NCI-H2029 treated with DMSO at 0.1 percent for 48 hours (cell line): ENCODE results near the gene PTGER1.

Experiments used
- DNase-seq: peaks from one replicate; lab custom pipeline; 2025; lab: John Stamatoyannopoulos, UW

The PTGER1 gene

DNA sequence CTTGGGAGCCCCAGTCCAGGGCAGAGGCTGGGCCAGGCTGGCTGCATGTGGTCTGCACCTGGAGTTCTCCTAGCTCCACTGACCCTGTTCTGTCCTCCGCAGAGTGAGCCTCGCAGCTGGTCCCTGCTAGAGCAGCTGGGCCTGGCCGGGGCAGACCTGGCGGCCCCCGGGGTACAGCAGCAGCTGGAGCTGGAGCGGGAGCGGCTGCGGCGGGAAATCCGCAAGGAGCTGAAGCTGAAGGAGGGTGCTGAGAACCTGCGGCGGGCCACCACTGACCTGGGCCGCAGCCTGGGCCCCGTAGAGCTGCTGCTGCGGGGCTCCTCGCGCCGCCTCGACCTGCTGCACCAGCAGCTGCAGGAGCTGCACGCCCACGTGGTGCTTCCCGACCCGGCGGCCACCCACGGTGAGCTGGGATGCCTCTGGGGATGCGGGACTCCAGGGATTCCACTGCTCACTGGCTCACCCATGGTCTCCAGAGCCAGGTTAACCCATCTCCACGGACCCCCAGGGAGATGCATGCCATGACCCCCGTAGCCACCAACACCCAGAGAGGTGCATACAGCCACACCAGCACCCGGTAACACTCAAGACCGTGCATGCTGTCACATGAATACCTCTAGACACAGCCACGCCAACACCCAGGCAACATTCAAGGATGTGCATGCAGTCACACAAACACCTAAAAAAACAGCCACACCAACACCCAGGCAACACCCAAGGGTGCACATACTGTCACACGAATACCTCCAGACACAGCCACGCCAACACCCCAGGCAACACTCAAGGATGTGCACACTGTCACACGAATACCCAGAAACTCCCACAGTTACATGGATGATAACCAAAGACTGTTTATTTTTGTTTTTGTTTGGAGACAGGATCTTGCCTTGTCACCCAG lies 33.9 kb downstream of the PTGER1 start:
- DNase-seq = no peak

DNA sequence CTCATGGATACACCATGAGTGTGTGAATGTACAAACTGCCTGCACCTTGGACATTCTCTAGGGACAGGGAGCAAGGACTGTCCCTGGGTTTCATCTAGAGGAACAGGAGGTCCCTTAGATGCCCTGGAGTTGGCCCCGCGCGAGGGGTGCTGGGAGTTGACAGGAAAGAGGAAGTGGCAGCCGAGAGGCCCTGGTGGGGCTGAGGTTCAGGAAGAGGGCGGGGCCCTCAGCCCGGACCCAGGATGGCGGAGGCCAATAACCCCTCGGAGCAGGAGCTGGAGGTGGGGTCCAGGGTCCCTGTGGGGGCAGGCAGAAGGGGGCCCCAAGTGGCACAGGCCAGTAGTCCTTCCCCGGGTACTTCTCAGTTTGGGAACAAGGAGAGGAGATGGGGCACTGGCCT lies 35.1 kb downstream of the PTGER1 start:
- DNase-seq = no peak

DNA sequence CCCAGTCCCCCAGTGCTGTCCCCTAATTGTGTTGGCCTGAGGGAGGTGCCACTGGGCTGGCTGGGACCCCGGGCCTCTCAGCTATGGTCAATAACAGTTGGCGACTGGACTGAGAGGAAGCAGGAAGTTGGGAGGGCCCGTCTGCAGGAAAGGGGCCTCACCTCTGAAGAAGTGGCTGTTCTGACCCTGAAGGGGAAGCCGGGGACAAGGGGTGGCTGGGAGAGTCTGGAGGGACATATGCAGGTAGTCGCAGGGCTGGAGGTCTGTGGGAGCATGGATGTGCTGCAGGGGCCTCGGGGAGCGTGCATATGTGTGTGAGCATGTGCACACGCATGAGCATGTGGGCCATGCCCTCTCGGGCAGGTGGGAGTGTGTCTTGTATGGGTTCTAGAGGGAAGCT lies 36.1 kb downstream of the PTGER1 start:
- no peak for DNase-seq

DNA sequence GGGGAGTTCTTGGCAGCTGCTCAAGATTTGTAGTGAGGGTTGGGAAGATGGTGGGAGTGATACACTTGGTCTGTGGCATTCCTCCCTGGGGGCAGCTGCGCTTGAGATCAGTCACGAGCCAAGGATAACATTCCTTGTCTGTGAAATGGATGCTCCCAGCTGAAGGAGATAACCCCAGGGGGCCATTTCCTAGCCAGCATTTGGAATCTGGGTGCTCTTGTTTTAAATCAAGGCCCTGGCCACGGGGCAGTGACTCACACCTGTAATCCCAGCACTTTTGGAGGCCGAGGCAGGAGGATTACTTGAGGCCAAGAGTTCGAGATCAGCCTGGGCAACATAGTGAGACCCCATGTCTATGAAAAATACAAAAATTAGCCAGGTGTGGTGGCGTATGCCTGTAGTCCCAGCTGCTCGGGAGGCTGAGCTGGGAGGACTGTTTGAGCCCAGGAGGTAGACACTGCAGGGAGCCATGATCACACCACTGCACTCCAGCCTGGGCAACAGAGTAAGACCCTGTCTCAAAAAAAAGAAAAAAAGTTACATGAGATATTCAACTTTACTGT lies 37.5 kb downstream of the PTGER1 start:
- no peak for DNase-seq

DNA sequence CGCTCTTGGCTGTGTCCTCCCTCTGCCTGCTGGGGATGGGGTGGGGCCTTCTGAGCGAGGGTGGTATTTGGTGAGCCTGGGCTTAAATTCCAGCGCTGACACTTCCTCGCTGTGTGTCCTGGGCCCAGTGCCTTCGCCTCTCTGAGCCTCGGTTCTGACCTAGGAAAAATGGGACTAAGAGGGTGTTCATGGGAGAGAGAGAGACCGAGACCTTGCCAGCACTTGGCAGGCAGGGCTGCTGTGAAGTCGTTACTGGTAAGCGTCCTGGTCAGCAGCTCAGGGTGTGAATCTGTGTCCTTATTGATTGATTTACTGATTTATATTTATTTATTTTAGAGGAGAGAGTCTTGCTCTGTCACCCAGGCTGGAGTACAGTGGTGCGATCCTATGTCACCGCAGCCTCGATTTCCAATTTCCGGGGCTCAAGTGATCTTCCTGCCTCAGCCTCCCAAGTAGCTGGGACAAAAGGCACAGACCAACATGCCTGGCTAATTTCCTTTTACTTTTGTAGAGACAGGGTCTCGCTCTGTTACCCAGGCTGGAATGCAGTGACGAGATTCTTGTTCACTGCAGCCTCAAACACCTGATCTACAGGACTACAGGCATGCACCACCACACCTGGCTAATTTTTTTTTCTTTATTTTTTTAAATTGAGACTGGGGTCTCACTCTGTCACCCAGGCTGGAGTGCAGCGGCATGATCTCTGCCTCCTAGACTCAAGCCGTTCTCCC lies 39.7 kb downstream of the PTGER1 start:
- DNase-seq = no peak

DNA sequence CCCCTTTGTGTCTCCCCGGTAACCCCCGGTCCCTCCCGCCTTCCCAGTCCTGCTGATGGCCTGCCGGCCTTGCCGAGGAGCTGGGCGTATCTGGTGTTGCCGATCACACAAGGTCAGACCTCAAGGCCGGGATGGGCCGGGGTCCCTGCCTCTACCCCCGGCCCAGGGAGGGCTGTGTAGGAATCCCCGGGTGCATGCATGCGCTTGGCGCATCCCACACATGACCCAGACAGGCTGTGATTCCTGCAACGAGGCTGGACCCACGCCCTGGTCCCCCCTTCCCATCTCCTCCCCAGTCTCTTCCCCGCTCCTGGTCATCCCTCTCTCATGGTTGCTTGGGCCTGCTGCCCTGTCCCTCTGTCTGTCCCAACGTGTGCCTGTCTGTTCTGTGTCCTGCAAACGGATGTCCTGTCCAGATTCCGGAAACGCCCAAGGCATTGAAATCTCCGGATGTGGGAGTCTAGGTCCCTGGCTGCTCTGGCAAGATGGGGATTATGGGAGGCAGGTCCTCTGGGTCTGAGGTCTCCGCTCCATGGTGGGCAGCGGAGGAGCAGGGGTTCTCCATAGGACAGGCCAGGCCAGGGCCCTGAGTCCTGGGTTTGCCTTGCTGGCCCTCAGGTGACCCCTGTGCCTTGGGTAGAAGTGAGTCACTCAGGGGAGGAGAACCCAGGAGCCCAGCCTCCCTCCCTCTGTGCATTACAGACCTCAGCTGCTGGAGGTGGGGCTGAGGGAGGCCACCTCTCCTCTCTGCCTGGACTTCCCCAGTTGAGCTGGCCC lies 40.4 kb downstream of the PTGER1 start:
- DNase-seq = no peak

DNA sequence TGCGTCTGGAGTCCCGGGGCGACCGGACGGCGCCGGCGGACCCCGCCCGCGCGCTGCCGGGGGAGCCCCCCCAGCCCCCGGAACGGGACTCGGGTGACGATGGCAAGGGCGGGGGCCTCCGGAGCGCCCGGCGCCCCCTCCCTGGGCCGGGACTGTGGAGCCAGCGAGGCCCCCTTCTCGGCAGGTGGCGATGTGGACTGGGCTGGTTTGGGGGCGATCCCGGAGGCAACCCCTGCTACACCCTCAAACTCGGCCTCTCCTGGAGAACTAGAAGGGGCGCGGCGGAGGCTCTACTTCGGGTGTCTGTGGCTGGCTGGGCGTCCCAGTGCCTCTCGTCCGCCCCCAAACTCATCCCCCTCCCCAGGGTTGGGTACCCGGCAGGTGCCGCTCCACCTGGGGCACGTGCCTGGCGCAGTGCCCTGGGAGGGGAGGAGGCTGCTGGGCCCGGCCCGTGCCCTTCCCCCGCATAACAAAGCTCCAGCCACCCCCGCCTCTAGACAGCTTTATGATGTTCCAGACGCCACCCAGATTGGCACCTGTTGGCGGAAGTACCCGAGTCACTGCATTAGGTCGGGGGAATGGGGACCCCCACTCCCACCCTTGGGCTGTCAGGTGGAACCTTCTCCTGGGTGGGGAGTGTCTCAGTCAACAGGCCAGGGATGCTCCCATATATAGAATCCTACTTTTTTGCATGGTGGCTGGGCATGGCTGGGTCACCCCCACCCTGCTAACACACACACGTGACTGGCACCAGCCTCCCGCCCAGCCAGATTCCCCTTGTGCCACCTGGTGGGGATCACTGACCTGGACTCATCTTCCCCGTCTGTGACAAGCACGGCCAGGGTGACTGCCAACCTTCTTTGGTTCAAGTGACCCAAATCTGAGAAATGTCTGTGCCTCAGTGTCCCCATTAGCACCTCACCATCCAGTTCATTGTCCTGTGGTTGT lies 41.3 kb downstream of the PTGER1 start:
- DNase-seq = peak; percentile 53

DNA sequence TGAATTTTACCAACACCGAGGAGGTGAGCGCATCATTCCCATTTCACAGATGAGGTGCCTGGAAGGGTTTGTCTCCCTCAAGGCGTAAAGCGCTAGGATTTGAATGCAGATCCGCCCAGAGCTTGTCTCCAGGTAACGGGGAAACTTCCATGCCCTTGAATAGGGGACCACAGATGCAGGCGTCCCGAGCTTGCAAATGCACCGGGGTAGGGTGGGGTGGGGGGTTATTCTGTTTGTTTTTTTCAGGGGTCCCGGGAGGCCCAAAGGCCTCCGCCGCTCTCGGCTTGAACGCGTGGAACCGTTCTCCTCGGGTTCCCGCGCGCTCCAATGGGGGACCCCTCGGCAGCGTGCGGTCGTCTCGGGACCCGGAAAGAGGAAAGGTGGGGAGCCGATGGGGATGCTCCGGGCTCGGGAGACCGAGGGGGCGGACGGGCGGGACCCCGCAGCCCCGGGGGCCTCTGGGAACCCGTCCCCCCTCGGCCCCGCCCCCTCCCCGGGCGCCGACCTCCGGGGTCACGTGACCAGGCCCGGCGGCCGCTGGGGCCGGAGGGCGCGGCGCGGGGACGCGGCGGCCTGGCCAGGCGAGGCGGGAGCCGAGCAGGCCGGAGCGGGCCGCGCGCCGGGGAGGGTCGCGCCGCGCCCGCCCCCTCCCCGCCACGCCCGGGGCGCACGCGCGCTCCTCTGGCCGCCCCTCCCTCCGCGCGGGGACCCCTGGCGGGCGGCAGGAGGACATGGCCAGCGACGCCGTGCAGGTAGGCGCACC lies 42.2 kb downstream of the PTGER1 start, which contains the start of gene PKN1:
Gene PKN1, plus strand, starts transcription at position 516 of the 763 bp plus-strand sequence. Its CDS starts 216 bp downstream, at position 732.
- no peak for DNase-seq

DNA sequence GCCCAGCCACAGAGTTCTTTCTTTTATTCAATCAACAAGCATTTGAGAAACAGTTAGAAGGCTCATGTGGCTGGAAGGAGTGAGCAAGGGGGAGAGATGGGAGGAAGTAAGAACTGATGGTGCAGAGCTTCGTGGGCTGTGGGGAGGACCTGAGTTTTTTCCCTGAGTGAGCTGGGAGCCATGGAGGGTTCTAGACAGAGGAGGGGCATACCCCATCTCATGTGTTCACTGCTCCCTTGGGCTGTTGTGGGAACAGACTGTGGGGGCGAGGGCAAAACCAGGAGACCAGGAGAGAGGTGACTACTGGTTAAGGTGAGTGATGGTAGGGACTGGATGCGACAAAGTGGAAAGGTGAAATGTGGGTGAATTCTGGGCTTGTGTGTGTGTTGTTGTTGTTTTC lies 44.4 kb downstream of the PTGER1 start:
- no peak for DNase-seq

DNA sequence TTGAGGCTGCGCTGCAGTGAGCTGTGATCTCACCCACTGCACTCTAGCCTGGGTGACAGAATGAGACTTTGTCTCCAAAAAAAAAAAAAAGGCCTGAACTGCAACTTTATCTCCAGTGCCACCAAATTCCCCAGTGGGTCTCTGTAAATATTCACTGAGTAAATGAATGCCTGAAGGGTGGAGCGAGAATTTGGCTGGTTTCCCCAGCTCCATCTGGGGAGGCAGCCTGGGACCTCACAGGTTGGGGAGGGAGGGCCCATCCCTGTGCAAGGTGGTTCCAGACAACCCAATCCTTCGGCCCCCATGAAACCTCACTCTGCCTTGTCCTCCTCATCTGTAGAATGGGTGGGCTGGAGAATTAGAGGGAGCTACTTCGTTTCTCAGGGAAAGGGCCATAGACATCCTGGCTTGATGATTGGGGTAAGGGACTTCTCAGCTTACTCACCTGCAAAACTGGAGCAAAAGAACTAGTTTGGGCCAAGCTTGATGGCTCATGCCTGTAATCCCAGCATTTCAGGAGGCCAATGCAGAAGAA lies 46.2 kb downstream of the PTGER1 start:
- no peak for DNase-seq

DNA sequence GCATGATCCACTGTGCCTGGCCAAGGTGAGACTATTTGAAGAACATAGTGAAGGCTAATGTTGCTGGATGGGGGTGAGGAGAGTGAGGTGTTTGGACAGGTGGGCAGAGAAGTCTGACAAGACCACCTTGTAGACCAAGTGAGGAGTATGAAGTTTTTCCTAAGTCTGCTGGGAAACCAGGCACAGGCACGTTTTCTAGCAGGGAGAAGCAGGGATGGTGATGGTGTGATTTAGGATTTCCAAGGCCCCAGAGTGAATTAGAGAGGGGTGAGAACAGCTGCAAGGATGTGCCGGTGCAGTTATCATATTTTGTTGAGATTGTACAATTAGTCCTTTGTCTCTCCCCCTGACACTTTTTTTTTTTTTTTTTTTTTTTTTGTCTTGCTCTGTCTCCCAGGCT lies 47.7 kb downstream of the PTGER1 start:
- no peak for DNase-seq

DNA sequence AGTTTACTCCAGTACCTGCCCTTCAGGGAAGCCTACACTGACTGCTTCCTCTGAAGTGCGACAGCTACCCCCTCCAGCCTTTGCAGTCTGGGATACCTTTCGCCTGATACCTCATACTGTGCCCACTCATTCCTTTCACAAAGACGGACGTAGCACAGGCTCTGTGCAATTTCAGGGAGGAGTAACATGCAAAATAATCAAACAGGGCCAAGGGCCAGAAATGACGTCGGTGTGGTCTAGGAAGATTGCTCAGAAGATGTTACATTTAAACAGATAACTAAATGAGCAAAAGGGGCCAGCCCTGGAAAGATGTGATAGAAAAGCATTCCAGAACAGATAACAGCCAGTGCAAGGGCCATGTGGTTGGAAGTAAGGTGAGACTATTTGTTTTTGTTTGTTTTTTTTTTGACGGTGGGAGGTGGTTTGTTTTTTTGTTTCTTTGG lies 49.4 kb downstream of the PTGER1 start:
- DNase-seq = no peak
